Measurements from ENCODE around the gene GON4L.

DNA sequence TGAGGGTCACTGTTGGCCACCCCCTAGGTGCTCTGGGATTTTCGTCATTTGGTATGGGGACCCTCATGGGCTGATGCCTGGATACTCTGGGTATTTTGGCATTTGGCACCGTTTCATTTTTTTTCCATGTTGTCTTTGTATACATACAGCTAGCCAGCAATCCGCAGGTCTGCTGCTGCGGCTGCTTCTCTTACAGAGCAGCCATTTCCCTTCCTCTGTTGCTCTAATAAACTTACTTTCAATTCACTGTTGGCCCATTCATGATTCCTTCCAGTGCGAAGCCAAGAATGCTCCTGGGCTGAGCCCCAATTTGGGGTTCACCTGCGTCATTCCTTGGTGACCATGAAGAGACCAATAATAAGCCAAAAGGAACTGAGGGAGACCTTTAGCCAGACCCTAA, 21.5 kb downstream of the GON4L start:
- TF ChIP-seq, protein P1, sequence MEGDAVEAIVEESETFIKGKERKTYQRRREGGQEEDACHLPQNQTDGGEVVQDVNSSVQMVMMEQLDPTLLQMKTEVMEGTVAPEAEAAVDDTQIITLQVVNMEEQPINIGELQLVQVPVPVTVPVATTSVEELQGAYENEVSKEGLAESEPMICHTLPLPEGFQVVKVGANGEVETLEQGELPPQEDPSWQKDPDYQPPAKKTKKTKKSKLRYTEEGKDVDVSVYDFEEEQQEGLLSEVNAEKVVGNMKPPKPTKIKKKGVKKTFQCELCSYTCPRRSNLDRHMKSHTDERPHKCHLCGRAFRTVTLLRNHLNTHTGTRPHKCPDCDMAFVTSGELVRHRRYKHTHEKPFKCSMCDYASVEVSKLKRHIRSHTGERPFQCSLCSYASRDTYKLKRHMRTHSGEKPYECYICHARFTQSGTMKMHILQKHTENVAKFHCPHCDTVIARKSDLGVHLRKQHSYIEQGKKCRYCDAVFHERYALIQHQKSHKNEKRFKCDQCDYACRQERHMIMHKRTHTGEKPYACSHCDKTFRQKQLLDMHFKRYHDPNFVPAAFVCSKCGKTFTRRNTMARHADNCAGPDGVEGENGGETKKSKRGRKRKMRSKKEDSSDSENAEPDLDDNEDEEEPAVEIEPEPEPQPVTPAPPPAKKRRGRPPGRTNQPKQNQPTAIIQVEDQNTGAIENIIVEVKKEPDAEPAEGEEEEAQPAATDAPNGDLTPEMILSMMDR (IDR thresholded peaks at IDR 0.05), result no peak
- no peak for TF ChIP-seq POLR2A (IDR thresholded peaks at IDR 0.05)

Measured in heart left ventricle (tissue), 13 donors.